HG02943 (cell line): ENCODE measurements around the gene PVALEF.
A peak's percentile ranks its signal among the peaks of the same experiment; 100 is the strongest.
"Not testable (repeated sequence)": the region's sequence is repeated elsewhere in the genome, so short reads cannot be mapped to it uniquely, and the experiment has no call there.

Experiments used
- ATAC-seq: cut with Tn5 transposase; IDR thresholded peaks from one replicate; pipeline ENCODE4 v1.9.1; 2021; ENCODE audit warnings: mild to moderate bottlenecking, low read depth, moderate library complexity; ENCODE audit not compliant: unreplicated experiment

Gene PVALEF

DNA sequence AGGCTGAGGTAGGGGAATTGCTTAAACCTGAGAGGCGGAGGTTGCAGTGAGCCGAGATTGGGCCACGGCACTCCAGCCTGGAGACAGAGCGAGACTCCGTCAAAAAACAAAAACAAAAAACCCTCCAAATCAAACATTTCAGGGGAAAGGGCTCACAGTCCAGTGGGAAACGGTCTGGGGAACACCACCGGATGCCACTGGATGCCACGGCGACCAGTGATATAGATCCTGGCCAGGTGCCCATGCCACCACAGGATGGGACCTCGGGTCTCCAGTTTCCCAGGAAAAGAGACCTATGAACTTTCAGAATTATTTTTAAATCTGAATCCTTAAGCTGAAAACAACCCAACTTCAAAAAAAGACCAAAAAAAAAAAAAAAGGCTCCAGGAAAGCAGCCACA is 45.2 kb downstream of the PVALEF start:
- no peak for ATAC-seq

DNA sequence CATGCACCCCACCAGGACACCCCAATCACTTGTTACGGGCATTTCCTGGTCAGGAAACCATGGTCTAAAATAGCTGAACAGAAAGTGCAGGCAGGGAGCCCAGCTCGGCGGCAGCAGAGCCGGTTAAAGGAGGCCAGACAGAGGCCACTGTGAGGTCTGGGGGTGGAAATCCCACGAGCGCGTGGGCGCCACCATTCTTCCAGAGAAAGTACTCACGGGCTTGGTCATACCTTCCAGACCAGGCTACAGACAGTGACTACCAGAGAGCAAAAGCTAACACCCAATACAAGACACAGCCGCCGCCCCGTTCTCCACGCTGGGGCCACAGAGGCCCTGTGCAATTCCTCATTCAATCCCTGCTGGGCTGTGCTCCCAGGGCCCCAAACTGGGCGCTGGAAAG is 45.6 kb downstream of the PVALEF start:
- no peak for ATAC-seq

DNA sequence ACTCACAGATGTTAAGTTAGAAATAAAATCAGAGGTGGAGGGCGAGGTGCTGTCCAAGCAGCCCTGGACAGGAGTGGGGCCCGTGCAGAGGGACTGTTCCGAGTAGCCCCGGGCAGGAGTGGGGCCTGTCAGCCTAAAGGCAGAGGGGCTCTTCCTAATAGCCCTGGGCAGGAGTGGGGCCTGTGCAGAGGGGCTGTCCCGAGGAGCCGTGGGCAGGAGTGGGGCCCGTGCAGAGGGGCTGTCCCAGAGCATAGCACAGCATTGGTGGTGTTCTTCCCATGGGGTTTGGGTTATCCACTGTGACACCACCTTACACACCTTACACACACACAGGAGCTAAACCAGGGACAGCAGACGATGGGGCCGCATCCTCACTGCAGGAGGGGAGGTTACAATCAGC is 47.1 kb downstream of the PVALEF start:
- no peak for ATAC-seq

DNA sequence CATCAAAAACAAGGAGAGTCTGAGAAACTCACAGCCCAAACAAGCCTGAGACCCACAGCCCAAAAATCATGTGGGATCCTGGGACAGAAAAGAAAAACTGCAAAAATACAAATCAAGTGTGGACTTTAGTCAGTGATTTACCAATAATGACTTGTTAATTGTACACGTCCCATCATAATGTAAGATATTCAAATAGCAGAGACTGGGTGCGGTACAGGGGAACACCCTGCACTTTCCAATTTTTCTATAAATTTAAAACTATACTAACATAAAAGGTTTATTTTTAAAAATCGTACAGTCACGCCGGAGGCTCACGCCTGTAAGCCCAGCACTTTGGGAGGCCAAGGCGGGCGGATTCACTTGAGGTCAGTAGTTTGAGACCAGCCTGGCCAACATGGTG is 48.7 kb downstream of the PVALEF start:
- ATAC-seq, result no peak

DNA sequence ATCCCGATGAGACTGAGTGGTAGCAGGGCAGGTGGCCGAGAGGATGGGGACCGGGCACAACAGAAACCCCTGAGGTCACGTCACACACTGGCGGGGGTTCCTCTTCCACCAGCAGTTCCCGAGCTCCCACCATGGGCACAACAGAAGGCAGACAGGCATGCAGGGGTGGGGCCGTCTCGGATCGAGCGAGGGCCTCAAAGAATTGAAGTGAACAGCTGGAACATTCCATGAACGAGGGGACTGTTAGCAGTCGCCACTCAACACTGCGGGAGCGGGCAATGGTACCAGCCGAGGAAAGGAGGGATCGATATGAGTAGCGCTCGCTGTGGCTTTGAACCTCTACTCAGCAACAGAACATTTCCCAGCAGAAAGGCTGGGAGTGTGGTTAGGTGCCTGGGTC is 52.2 kb downstream of the PVALEF start:
- no peak for ATAC-seq

DNA sequence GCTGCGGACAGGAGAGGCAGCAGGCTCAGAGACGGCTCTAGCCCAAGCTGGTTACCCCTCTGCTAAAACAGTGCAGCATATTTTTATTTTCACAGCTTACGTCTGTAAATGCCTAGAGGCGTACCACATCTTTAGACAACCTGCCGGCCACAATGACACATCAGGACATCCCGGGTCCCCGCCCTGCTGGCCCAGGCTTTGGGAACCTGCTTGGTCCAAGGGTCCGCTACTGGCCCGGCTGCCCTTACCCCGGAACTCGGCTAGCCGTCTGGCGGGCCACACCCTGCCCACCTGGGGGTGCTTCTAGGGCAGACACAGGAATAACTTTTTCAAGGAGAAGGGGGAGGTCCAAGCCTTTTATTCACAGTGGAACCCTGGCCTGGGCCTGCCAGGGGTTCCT is 53.2 kb downstream of the PVALEF start:
- ATAC-seq, result no peak

DNA sequence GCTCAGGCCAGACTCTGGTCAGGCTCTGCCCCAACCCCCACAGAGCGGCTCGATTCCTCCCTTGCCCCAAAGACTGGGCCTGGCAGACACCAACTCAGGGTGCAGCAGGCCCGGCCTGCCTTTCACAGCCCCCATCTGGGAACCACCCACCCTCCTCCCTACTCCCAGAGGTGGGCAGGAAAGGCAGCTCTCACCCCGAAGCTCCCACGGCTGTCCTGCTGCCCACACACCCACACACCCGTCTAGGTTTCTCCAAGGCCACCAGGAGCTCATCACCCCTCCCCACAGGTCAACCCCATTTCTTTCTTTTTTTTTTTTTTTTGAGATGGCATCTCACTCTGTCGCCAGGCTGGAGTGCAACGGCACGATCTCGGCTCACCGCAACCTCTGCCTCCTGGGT is 53.7 kb downstream of the PVALEF start:
- ATAC-seq, result no peak

DNA sequence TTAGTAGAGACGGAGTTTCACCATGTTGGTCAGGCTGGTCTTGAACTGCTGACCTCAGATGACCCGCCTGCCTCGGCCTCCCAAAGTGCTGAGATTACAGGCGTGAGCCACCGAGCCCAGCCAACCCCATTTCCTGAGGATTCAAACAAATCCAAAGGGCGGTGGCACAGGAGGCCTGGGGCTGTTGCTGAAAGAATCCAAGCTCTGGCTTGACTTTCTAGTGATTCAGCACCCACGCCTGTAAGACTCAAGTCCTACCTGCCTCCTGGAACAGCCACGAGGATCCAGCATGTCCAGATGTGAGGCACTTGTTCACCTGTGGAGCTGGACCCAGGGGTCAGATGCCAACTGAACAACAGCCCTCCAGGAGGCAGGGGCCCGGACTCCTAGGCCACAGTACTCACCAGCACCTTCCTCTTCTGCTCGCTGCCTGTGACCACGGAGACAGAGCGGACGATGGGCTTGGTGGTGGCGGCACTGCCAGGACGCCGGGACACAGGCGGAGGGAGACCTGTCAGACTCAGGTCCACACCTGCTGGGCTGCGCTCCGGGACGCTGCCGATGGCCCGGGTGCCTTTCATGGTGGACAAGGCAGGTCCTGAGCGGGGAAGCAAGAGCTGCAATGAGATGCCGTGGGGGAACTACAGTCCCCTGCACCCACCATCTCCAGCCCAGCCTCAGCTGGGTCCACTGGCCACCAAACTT is 54.3 kb downstream of the PVALEF start:
- no peak for ATAC-seq

DNA sequence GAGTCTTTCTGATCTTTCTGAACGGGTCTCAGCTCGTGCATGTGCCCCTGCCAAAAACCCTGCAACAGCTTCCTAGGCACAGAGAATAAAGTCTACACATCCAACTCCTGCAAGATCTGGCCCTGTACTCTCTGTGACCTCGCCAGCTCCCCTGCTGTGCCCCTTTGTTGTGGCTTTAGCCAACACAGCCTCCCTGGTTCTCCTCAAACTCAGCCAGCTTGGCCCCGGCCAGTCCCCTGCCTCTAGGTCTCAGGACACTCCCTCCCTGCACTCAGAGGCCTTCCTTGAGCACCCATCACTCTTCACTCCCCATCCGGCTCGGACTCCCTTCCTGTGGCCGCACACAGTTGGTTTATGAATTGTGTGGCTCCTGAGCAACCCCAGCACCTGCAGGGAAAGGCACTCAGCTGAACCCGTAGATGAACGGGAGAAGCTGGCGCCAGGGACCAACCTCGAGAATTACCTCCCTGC is 56.1 kb downstream of the PVALEF start:
- ATAC-seq, result no peak

DNA sequence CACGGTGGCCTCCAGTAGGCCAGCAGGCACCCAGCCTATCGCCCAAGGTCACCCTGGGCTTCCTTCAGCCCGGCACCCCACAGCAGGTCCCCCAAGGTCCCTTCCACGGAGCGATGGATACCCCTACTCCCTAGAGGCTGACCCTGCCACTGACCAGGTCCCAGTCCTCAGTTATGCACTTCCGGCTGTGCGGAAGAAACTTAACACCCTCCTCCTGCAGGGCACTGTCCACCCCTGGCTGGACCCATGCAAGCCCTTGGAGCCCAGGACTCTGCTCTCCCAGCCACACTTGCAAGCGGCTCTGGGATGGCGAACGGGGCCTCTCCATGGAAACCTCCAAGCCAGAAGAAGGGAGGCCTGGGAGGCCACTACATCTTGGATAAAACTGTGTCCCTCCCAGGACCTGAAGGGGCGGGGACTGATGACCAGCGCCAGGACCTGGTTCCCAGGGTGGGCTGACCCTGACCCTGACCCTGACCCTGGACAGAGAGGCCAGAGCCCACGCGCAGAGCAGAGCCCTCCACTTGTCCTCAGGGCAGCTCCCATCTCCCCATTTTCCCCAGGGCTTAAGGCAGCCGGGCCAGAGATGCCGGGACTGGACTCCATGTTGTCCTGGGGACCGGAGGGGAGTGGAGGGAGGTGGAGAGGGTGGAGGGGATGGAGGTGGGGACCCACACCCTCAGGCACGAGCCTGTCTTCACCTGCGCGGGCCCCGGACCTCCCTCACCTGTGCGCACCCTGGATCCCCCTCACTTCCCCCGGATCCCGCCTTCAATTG is 56.7 kb downstream of the PVALEF start:
- no peak for ATAC-seq

DNA sequence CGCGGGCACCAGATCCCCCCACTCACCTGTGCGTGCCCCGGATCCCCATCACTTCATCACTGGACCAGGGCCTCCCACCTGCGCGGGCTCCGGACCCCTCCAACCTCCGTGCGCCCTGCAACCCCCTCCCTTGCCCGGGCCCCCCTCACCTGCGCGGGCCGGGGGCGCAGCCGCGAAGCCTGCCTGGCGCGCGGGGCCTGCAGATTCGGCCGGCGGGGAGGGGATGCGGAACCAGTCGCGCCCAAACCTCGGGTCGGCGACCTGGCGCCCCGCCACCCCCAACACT is 57.3 kb downstream of the PVALEF start:
- no peak for ATAC-seq

DNA sequence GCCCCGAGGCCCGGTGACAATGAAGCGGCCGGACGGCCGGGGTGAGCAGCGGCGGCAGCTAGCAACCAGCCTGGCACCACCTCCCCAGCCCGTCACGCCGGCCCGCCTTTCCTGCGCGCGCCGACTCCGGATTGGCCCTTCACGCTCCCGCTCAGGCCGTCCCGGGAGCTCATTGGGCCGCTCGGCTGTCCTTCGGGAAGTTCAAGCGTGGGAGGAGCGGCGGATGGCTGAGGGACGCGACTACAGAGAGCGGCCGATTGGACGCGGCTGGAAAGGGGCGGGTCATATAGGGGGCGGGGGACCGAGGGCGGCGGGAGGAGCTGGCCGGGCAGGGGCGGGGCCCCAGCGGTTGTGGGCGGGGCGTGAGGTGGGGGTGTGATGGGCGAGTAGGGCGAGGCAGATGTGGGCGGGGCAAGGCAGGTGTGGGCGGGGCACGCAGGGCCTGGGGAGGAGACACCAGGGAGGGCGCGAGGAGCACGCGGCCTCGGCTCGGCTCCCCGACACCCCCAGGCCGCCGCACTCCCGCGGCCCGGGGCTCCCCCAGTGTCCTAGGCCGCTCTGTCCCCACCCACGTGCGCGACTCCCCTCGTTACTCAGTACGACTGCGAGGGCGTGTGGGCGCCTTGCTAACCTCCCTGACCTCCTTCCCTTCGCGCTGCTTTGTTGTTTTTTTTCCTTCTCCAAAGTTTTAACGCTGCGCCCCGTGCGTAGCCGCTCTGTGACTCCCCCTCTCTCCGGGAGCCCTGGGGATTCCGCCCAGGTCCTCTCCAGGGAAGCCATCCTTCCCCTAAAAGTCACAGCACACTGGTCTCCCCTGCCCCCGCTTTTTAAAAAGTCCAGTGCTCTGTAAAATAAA is 57.8 kb downstream of the PVALEF start, which contains the start of gene CEP131:
Gene CEP131 (minus strand): TSS at position 60 of the 856 bp plus-strand sequence. CDS start 2,909 bp downstream, outside the sequence.
- peak; percentile 83 for ATAC-seq

DNA sequence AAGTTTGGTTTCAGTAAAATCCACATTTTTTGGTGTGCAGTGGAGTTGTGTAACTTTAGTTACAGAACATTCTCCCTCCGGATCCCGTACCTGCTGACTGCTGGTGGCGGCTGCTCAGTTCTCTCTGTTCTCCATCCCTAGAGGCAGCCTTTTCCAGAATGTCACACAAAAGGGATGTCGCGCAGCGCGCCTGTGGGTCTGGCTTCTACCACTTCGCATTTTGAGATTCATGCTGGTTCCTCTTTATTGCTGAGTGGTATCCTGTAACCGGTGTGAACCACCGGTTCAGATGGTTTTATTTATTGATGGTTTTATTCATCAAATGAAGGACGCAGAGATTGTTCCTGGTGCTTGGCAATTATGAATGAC is 58.4 kb downstream of the PVALEF start:
- ATAC-seq, result no peak

DNA sequence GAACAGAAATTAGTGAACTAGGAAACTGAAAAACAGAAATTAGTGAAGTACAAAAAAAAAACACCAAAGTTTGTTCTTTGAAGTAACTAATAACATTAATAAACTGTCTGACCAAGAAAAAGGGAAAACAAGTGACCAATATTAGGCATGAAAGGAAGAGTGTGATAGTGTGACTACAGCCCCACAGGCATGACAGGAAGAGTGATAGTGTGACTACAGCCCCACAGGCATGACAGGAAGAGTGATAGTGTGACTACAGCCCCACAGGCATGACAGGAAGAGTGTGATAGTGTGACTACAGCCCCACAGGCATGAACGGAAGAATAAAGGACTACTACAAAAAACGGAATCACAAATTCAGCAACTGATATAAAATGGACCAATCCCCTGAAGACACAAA is 62.3 kb downstream of the PVALEF start:
- not testable (repeated sequence) for ATAC-seq

DNA sequence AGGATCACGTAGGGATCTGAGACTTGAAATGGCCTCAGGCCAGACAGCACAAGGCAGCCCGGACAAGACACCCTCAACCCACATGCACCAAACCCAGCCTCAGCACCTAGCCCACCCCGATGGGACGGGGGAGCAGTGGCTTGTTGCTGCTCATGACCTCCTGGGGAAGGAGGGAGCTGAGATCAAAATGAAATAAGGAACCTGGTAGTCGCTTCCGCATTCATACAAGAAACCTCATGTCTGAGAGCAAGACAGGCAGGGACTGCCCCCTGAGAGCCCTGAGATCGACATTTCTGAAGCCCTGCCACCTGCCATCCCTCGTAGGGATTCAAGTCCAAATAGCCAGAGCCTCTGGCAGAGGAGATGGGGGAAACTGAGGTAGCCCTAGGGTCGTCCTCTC is 63.1 kb downstream of the PVALEF start:
- ATAC-seq, result no peak

DNA sequence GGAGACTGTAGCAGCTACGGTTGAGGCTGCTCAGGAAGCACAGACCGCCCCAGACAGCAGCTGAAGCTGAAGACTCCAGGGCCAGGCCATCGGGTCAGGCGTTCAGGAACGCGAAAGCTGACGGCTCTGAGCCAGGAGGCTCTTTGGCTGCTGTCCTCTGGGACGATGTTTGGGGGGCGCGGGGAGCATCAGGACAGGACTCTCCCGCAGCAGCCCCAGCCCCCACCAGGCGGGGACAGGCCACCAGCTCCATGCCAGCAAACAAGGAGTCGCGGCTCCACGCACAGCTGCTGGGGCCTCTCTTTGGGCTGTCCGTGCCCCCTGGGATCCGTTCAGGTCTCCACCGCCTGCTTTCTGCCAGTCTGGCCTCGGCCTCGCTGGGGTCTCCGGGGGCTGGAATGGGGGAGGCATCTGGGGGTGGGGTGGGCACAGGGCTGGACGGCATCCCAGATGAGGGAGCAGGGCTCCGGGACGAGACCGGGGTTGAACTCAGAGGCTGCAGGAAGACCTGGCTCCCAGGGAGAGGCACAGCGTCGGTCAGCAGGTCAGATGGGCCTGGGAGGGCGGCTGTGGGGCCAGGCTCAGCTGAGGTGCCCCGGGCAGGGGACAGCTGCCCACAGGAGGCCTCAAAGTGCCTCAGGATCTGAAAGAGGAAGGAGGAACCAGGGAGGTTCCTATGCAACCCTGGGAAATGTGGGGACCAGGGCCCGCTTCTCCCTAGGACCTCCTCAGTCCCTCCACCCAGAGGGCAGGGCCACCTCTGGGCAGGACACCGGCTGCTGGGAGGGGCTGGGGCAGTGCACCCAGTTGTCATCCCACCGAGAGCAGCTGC is 63.7 kb downstream of the PVALEF start:
- no peak for ATAC-seq

DNA sequence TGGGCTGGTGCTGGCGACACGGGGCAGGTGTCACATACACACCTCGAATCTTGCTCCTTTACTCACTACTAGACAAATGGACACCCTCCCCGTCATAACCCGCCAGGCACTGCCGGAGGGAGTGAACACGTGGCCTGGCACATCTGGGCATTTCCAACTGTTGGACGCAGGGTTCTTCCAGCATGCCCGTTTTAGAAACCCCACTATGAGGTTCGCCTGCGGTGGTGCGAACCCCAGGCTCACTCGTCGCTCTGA is 64.3 kb downstream of the PVALEF start:
- ATAC-seq, result no peak

DNA sequence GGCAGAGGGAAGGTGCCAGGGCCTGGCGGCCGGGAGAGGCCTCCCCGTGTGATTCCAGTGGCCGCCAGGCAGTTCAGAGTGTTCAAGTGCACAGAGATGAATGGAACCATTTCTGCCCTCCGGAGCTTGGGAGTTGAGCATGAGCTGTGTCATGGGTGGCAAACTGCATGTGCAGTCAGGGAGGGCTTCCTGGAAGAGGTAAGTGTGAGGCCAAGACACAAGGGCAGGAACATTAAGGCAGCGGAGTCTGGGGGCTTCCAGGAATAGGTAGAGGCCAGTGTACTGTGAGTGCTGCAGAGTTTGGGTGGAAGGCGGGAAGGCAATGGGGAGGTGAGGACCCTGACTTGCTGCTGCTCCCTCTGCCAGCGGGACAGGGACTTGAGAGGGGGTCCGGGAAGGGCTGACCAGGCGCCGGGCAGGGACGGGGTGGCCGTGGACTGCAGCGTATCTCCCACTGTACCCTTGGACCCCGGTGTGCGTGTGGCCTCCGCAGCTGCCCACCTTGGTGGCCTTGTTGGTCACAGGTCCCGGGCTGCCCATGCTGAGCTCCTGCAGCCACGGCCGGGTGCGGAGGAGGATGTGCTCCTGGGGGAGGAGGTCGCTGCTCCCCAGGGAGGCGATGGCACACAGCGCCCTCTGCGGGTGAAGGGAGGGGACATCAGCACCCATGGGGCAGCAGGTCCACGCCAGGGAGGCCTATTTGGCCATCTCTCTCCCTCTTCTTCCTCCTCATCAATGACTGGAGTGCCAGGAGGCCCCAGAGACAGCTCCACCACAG is 64.9 kb downstream of the PVALEF start:
- ATAC-seq, result no peak

DNA sequence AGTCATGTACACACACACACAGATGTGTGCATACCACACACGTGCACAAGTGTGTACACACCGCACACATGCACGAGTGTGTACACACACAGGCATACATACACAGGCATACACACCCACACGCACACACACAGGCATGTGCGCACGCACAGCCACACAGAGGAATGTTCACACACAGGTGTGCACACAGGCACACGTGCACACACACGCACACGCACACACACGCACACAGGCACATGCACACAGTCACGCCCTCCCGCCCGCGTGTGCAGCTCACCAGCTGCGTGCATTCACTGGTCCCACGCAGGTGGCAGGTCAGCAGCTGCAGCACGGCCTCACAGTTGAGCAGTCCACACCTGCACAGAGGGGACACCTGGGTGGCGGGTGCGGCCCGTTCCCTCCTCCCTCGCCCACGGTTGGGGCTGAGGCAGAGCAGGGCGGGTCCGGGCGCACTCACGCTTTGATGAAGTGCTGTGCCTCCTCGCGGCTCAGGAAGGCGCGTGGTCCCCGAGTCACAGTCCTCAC is 65.9 kb downstream of the PVALEF start:
- no peak for ATAC-seq
